H9 (cell line): Measurements from ENCODE around the gene DEAF1. TPM values are rescaled to one million over a fixed set of nuclear protein-coding genes. Genes with fewer than 3 reads are reported as not detected.

ENCODE experiments used
- DNase-seq: peaks from one replicate; pipeline ENCODE4 v3.0.0-alpha.2; 2017
- H2AFZ ChIP-seq: one replicate; pipeline ENCODE4 v1.6.1; 2013; ENCODE audit warnings: mild to moderate bottlenecking, low read length, control low read depth, moderate library complexity
- H2AK5ac ChIP-seq: 2 replicates; pipeline ENCODE4 v1.6.1; 2013; ENCODE audit warnings: low read length, control low read depth, mixed read lengths; ENCODE audit not compliant: insufficient read length
- H2BK120ac ChIP-seq: one replicate; pipeline ENCODE4 v1.6.1; 2013; ENCODE audit warnings: low read depth, mild to moderate bottlenecking, low read length, control low read depth, inconsistent platforms; ENCODE audit not compliant: poor library complexity, severe bottlenecking
- H2BK12ac ChIP-seq: 2 replicates; pipeline ENCODE4 v1.6.1; 2013; ENCODE audit warnings: low read length, control low read depth, mixed read lengths, low read depth; ENCODE audit not compliant: insufficient read length
- H2BK15ac ChIP-seq: 2 replicates; pipeline ENCODE4 v1.6.1; 2013; ENCODE audit warnings: low read depth, low read length, control low read depth
- H2BK20ac ChIP-seq: one replicate; pipeline ENCODE4 v1.6.1; 2013; ENCODE audit warnings: low read depth, mild to moderate bottlenecking, low read length, control low read depth, inconsistent platforms; ENCODE audit not compliant: poor library complexity, severe bottlenecking
- H2BK5ac ChIP-seq: 2 replicates; pipeline ENCODE4 v1.6.1; 2013; ENCODE audit warnings: low read length, control low read depth, mixed read lengths; ENCODE audit not compliant: insufficient read length
- H3K14ac ChIP-seq: 2 replicates; pipeline ENCODE4 v1.6.1; 2013; ENCODE audit warnings: low read length, control low read depth; ENCODE audit not compliant: insufficient read depth
- H3K18ac ChIP-seq: 2 replicates; pipeline ENCODE4 v1.6.1; 2013; ENCODE audit warnings: low read depth, mild to moderate bottlenecking, mixed read lengths, low read length, control low read depth; ENCODE audit not compliant: insufficient read length
- H3K23ac ChIP-seq: 2 replicates; pipeline ENCODE4 v1.6.1; 2013; ENCODE audit warnings: low read length, control low read depth, mixed read lengths, low read depth; ENCODE audit not compliant: insufficient read length
- H3K23me2 ChIP-seq: 2 replicates; pipeline ENCODE4 v1.6.1; 2013; ENCODE audit warnings: low read depth, mild to moderate bottlenecking, mixed read lengths, low read length, control low read depth; ENCODE audit not compliant: insufficient read length, poor library complexity, severe bottlenecking
- H3K27ac ChIP-seq: 2 replicates; pipeline ENCODE4 v1.5.1; 2013; ENCODE audit warnings: low read length, control low read depth, mixed read lengths, low read depth; ENCODE audit not compliant: insufficient read length
- H3K27me3 ChIP-seq: 2 replicates; pipeline ENCODE4 v1.6.1; 2013; ENCODE audit warnings: low read length, control low read depth, inconsistent platforms; ENCODE audit not compliant: insufficient read depth
- H3K4ac ChIP-seq: 2 replicates; pipeline ENCODE4 v1.6.1; 2013; ENCODE audit warnings: low read depth, mild to moderate bottlenecking, control low read depth, inconsistent platforms, low read length, moderate library complexity
- H3K4me1 ChIP-seq: 2 replicates; pipeline ENCODE4 v1.6.1; 2013; ENCODE audit warnings: low read length, control low read depth, inconsistent platforms; ENCODE audit not compliant: insufficient read depth
- H3K4me2 ChIP-seq: 2 replicates; pipeline ENCODE4 v1.6.1; 2013; ENCODE audit warnings: low read length, control low read depth, mixed read lengths; ENCODE audit not compliant: insufficient read length, insufficient read depth
- H3K56ac ChIP-seq: 2 replicates; pipeline ENCODE4 v1.6.1; 2013; ENCODE audit warnings: low read depth, mild to moderate bottlenecking, mixed read lengths, low read length, control low read depth; ENCODE audit not compliant: insufficient read length
- H3K79me1 ChIP-seq: 2 replicates; pipeline ENCODE4 v1.6.1; 2013; ENCODE audit warnings: low read depth, mild to moderate bottlenecking, moderate library complexity, low read length, control low read depth, inconsistent platforms; ENCODE audit not compliant: insufficient read depth, poor library complexity, severe bottlenecking
- H3K79me2 ChIP-seq: 2 replicates; pipeline ENCODE4 v1.6.1; 2013; ENCODE audit warnings: low read length, control low read depth, inconsistent platforms; ENCODE audit not compliant: insufficient read depth
- H3K9ac ChIP-seq: 2 replicates; pipeline ENCODE4 v1.6.1; 2013; ENCODE audit warnings: low read length, control low read depth, mixed read lengths; ENCODE audit not compliant: insufficient read length; ENCODE audit errors: extremely low read depth
- H3K9me3 ChIP-seq: one replicate; pipeline ENCODE4 v1.6.1; 2013; ENCODE audit warnings: low read depth, low read length, inconsistent platforms; ENCODE audit not compliant: control insufficient read depth
- H3T11ph ChIP-seq: one replicate; pipeline ENCODE4 v1.6.1; 2013; ENCODE audit warnings: mild to moderate bottlenecking, low read length, control low read depth, inconsistent platforms
- H4K20me1 ChIP-seq: one replicate; pipeline ENCODE4 v1.6.1; 2013; ENCODE audit not compliant: control insufficient read depth, insufficient read length, insufficient read depth
- H4K5ac ChIP-seq: 2 replicates; pipeline ENCODE4 v1.6.1; 2013; ENCODE audit warnings: low read depth, mild to moderate bottlenecking, mixed read lengths, low read length, control low read depth; ENCODE audit not compliant: insufficient read length
- H4K8ac ChIP-seq: replicated peaks from 2 replicates; pipeline ENCODE4 v1.6.1; 2013; ENCODE audit warnings: low read length, control low read depth, mixed read lengths, low read depth; ENCODE audit not compliant: insufficient read length
- H4K91ac ChIP-seq: 2 replicates; pipeline ENCODE4 v1.6.1; 2013; ENCODE audit warnings: low read depth, mild to moderate bottlenecking, moderate library complexity, mixed read lengths, low read length, control low read depth; ENCODE audit not compliant: insufficient read length
- H3K27ac Mint-ChIP-seq, 3 experiments: 2 replicates in 2 of 3; 3 replicates in 1 of 3; pipeline ENCODE4 v1.8.0; 2020 to 2021; ENCODE audit warnings: mixed read lengths in 3 of 3, mild to moderate bottlenecking in 1 of 3, moderate library complexity in 1 of 3
- H3K27me3 Mint-ChIP-seq: 2 replicates; pipeline ENCODE4 v1.8.0; 2021; ENCODE audit warnings: low read depth, mild to moderate bottlenecking, moderate library complexity, mixed read lengths
- H3K36me3 Mint-ChIP-seq, 3 experiments: 2 replicates in 2 of 3; 3 replicates in 1 of 3; pipeline ENCODE4 v1.8.0; 2020 to 2021; ENCODE audit warnings: low read depth in 3 of 3, mixed read lengths in 3 of 3; ENCODE audit not compliant: insufficient read depth in 1 of 3
- H3K4me1 Mint-ChIP-seq, 2 experiments: 2 replicates each; pipeline ENCODE4 v1.8.0; 2020; ENCODE audit warnings: mixed read lengths in 2 of 2
- H3K4me3 Mint-ChIP-seq, 2 experiments: 2 replicates in 1 of 2; 3 replicates in 1 of 2; pipeline ENCODE4 v1.8.0; 2020 to 2021; ENCODE audit warnings: mild to moderate bottlenecking in 2 of 2, mixed read lengths in 2 of 2, moderate library complexity in 1 of 2
- H3K9me3 Mint-ChIP-seq, 2 experiments: 2 replicates in 1 of 2; 3 replicates in 1 of 2; pipeline ENCODE4 v1.8.0; 2020; ENCODE audit warnings: mild to moderate bottlenecking in 2 of 2, mixed read lengths in 2 of 2, moderate library complexity in 1 of 2
- CTCF ChIP-seq: fragments of 200-600 bp; sonication (generic); conservative IDR thresholded peaks from 3 replicates; pipeline ENCODE4 v1.8.0; 2021; ENCODE audit warnings: antibody characterized with exemption, mild to moderate bottlenecking
- WGBS: extraction: QIAGEN DNeasy Blood & Tissue Kit; methylation state at CpG from one replicate; pipeline ENCODE4 v1.1.7; 2013; ENCODE audit warnings: missing lambda C conversion rate, low lambda C conversion rate, mixed read lengths; ENCODE audit not compliant: insufficient read length; ENCODE audit errors: extremely low coverage; 5-methylcytosine and 5-hydroxymethylcytosine counted together
- total RNA-seq: library from RNA; stranded (reverse); gene quantifications from 2 replicates; pipeline ENCODE4 v1.2.1, GENCODE V29; 2021

DEAF1 gene
- total RNA-seq, 1 experiment from 2014 or later, result 67.3 TPM

DNA sequence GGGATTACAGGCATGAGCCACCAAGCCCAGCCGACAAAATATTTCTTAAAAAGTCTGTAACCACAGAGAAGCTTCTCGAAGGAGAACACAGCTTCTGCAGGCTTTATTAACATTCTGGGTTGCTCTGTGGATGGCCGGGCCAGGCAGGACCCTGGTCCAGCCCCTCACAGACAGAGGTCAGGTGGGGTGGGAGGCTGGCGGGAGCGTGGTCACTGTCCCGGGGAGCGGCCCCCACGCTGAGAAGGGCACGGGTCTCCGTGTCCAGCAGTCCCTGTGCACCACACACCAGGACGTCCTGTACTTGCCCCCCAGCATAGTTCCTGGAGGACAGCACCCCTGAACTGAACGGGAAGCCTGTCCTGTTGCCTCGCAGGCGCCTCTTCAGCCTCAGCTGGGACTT lies 38.6 kb downstream of the DEAF1 start:
- no peak overlapping the region for H4K5ac ChIP-seq
- WGBS, result no CpG with 5 or more reads among the region's 14 CpGs
- no peaks in the 10 kb centered on the region for H3K79me2 ChIP-seq

More for the DNA sequence above, 38.6 kb downstream of the DEAF1 start:
- Histone ChIP-seq H3K14ac (no peak overlapping the region), H2AFZ (no peak overlapping the region), H3K4me1 (no peaks in the 10 kb centered on the region), H3K56ac (no peak overlapping the region), H3K27me3 (no peaks in the 10 kb centered on the region), H4K8ac (no peak overlapping the region), H3K27ac (no peak overlapping the region), H2BK5ac (no peak overlapping the region), H2BK12ac (no peak overlapping the region), H3K9ac (no peak overlapping the region), H4K91ac (no peak overlapping the region), H2BK20ac (no peak overlapping the region), H3K4ac (no peak overlapping the region), H4K20me1 (no peaks in the 10 kb centered on the region), H3T11ph (no peak overlapping the region), H3K9me3 (no peaks in the 10 kb centered on the region), H2AK5ac (no peak overlapping the region), H3K23me2 (no peaks in the 10 kb centered on the region), H2BK120ac (no peak overlapping the region), H3K18ac (no peak overlapping the region), H3K23ac (no peak overlapping the region), H3K79me1 (no peaks in the 10 kb centered on the region), H3K4me2 (no peak overlapping the region), H2BK15ac (no peak overlapping the region)
- no peak for DNase-seq
- no peaks in the 10 kb centered on the region for H3K9me3 Mint-ChIP-seq
- H3K4me1 Mint-ChIP-seq, result no peaks in the 10 kb centered on the region
- H3K27ac Mint-ChIP-seq, result no peak overlapping the region
- no peaks in the 10 kb centered on the region for H3K27me3 Mint-ChIP-seq
- H3K4me3 Mint-ChIP-seq, result no peak overlapping the region
- peaks cover 14 to 51% (median 21%) of the 10 kb centered on the region in 3 experiments; a peak in 6 of 7 replicates for H3K36me3 Mint-ChIP-seq
- TF ChIP-seq CTCF, result no peak
